ENCODE data around the gene HRAS. TPM values are rescaled to one million over a fixed set of nuclear protein-coding genes. Genes with fewer than 3 reads are reported as not detected.

Gene HRAS
- total RNA-seq, 2 donors from 2014 or later = 33.6 to 83.5 TPM

GRCh38 chr11:488062-488461 is 47.3 kb downstream of the HRAS start:
- Mint-ChIP-seq H3K4me1 (ENCODE audit: low read depth in 2 of 2) (peaks cover 0 to 2% of the 10 kb centered on the region in 2 donors), H3K27me3 (no peaks in the 10 kb centered on the region), H3K9me3 (no peaks in the 10 kb centered on the region), H3K27ac (no peak overlapping the region), H3K36me3 (no peaks in the 10 kb centered on the region), H3K4me3 (no peak overlapping the region)
- ATAC-seq (no peak), DNase-seq (ENCODE audit: low spot score) (no peak)

DNA sequence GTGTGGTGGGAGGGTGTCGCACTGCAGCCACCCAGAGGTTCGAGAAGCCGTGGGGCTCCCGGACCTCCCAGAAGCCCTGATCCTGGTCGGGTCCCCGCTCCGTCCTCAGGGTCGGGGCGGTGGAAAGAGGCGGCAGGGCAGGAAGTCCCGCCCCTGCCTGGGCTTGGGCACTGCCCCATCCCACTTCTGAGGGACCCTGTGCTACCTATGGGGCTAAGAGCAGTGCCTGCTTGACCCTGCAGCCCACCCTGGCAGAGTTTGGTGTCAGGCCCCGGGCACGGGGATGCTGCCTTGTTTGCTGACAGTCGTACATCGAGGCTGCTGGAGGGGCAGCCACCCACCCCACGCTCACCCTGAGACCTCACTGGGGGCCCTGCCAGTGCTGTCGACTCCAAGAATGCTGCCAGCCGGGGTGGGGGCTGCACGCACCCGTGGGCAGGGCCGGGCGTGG is 47.8 kb downstream of the HRAS start:
- ATAC-seq (no peak), DNase-seq (ENCODE audit: low spot score) (no peak)
- no peak overlapping the region for H3K4me3 Mint-ChIP-seq
- no peaks in the 10 kb centered on the region for H3K9me3 Mint-ChIP-seq
- H3K27ac Mint-ChIP-seq = no peak overlapping the region
- H3K27me3 Mint-ChIP-seq = no peaks in the 10 kb centered on the region
- H3K4me1 Mint-ChIP-seq (ENCODE audit: low read depth in 2 of 2) = peaks cover 0 to 2% of the 10 kb centered on the region in 2 donors
- no peaks in the 10 kb centered on the region for H3K36me3 Mint-ChIP-seq

DNA sequence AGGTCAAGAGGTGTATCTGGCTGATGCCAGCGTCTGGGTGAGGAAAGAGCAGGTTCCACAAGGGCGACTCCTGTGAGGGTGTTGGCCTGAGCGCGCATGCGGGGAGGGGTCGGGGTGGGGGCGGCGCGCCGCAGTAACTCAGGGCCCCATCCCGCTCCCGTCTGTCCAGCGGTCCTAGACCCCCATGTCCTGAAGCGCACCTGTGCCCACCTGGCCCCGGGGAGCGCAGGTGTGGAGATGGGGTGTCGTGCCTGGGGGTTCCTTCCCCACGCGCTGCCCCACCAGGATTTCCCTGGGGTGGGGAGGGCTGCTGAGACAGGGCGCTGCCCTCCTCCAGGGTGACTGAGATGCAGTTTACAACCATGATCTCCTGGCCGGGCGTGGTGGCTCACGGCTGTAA is 49.2 kb downstream of the HRAS start:
- DNase-seq (ENCODE audit: low spot score) = no peak
- H3K27me3 Mint-ChIP-seq = no peaks in the 10 kb centered on the region
- H3K36me3 Mint-ChIP-seq = no peaks in the 10 kb centered on the region
- H3K4me1 Mint-ChIP-seq (ENCODE audit: low read depth in 2 of 2) = no peaks in the 10 kb centered on the region
- no peaks in the 10 kb centered on the region for H3K9me3 Mint-ChIP-seq
- no peak overlapping the region for H3K4me3 Mint-ChIP-seq
- ATAC-seq = no peak
- no peak overlapping the region for H3K27ac Mint-ChIP-seq

DNA sequence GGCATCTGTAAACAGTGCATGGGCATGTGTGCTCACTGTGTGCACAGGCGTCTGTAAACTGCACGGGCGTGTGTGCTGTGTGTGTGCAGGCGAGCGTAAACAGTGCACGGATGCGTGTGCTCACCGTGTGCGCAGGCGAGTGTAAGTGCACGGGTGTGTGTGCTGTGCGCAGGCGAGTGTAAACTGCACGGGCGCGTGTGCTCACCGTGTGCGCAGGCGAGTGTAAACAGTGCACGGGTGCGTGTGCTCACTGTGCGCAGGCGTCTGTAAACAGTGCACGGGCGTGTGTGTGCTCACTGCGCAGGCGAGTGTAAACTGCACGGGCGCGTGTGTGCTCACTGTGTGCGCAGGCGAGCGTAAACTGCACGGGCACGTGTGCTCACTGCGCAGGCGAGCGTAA is 50.8 kb downstream of the HRAS start:
- Mint-ChIP-seq H3K36me3 (no peaks in the 10 kb centered on the region), H3K27me3 (no peaks in the 10 kb centered on the region), H3K4me1 (ENCODE audit: low read depth in 2 of 2) (no peaks in the 10 kb centered on the region), H3K4me3 (no peak overlapping the region), H3K9me3 (no peaks in the 10 kb centered on the region), H3K27ac (no peak overlapping the region)
- DNase-seq (ENCODE audit: low spot score) = no peak
- ATAC-seq = no peak

Other genes with a start within 250 kb of the HRAS start
- 10 to 100 TPM; 17.0 to 24.9 TPM for gene PGGHG, start 246.4 kb downstream of the HRAS start, total RNA-seq
- not detected for gene IFITM5, start 236.1 kb downstream of the HRAS start, total RNA-seq
- 100 to 1,000 TPM in 1 of 2 donors, 10 to 100 TPM in 1; 87.9 to 171 TPM for gene IFITM2, start 227.8 kb downstream of the HRAS start, total RNA-seq
- gene IFITM1, start 221.5 kb downstream of the HRAS start, total RNA-seq = 10 to 100 TPM; 58.1 to 71.0 TPM
- gene IFITM3, start 214.7 kb downstream of the HRAS start, total RNA-seq = 10 to 100 TPM; 28.2 to 29.8 TPM
- under 1 TPM in 1 of 2 donors, not detected in 1; 0.50 TPM for gene B4GALNT4, start 166.1 kb downstream of the HRAS start, total RNA-seq
- gene PKP3, start 141.4 kb downstream of the HRAS start, total RNA-seq = not detected
- gene SIGIRR, start 120.6 kb downstream of the HRAS start, total RNA-seq = 10 to 100 TPM; 39.0 to 44.9 TPM
- 1 to 10 TPM; 2.4 to 6.7 TPM for gene ANO9, start 93.6 kb downstream of the HRAS start, total RNA-seq
- 10 to 100 TPM; 20.6 to 56.9 TPM for gene PTDSS2, start 85.3 kb downstream of the HRAS start, total RNA-seq
- 100 to 1,000 TPM in 1 of 2 donors, 10 to 100 TPM in 1; 89.2 to 113 TPM for gene RNH1, start 28.3 kb downstream of the HRAS start, total RNA-seq
- 1 to 10 TPM in 1 of 2 donors, under 1 TPM in 1; 0.98 to 1.8 TPM for gene LRRC56, start 2.0 kb upstream of the HRAS start, total RNA-seq
- gene LMNTD2, start 25.2 kb upstream of the HRAS start, total RNA-seq = 1 to 10 TPM; 1.1 to 2.1 TPM
- gene RASSF7, start 25.4 kb upstream of the HRAS start, total RNA-seq = 10 to 100 TPM; 13.3 to 22.9 TPM
- 10 to 100 TPM; 49.2 to 85.7 TPM for gene PHRF1, start 40.9 kb upstream of the HRAS start, total RNA-seq
- gene IRF7, start 80.4 kb upstream of the HRAS start, total RNA-seq = 10 to 100 TPM; 33.7 to 34.9 TPM
- gene CDHR5, start 89.4 kb upstream of the HRAS start, total RNA-seq = not detected
- not detected for gene SCT, start 91.6 kb upstream of the HRAS start, total RNA-seq
- 1 to 10 TPM in 1 of 2 donors, under 1 TPM in 1; 0.48 to 1.3 TPM for gene DRD4, start 101.7 kb upstream of the HRAS start, total RNA-seq
- gene DEAF1, start 159.6 kb upstream of the HRAS start, total RNA-seq = 10 to 100 TPM; 23.2 to 83.6 TPM
- gene TMEM80, start 160.2 kb upstream of the HRAS start, total RNA-seq = 10 to 100 TPM; 15.3 to 20.3 TPM
- 10 to 100 TPM in 1 of 2 donors, 1 to 10 TPM in 1; 2.9 to 13.0 TPM for gene EPS8L2, start 170.7 kb upstream of the HRAS start, total RNA-seq
- gene TALDO1, start 211.9 kb upstream of the HRAS start, total RNA-seq = 100 to 1,000 TPM; 201 to 242 TPM
- gene GATD1, start 241.9 kb upstream of the HRAS start, total RNA-seq = 10 to 100 TPM; 42.2 to 99.7 TPM

Data from natural killer cell treated with Interleukin-12 subunit alpha and Interleukin-12 subunit beta and Interleukin-15 and Interleukin-18, amount 100 ng/mL, for 72 hours (primary cell).